OCI-LY3 (cell line): ENCODE results near the gene BABAM1.

ENCODE experiments used
- CTCF ChIP-seq: fragments of 200-600, 300-600 bp; sonication (generic); IDR thresholded peaks from 2 replicates; pipeline ENCODE4 v1.5.1; 2014; ENCODE audit warnings: antibody characterized with exemption, low read length, low read depth
- EZH2phosphoT487 ChIP-seq: fragments of 200-600 bp; shearing (Covaris generic); IDR thresholded peaks from 2 replicates; pipeline ENCODE4 v1.6.1; 2018; ENCODE audit warnings: antibody characterized with exemption, mixed run types, low read depth

GRCh38 chr19:17307876-17308377 lies 40.7 kb downstream of the BABAM1 start:
- TF ChIP-seq CTCF (no peak), EZH2phosphoT487 (no peak)
